IPS-18a (cell line): ENCODE results near the gene MAP4K4.

Source experiments
- H3K27ac ChIP-seq: one replicate; pipeline ENCODE4 v1.5.1; 2013; ENCODE audit warnings: low read length
- H3K27me3 ChIP-seq: one replicate; pipeline ENCODE4 v1.6.1; 2013; ENCODE audit warnings: mild to moderate bottlenecking, low read length; ENCODE audit not compliant: control insufficient read depth, insufficient read depth
- H3K36me3 ChIP-seq: one replicate; pipeline ENCODE4 v1.6.1; 2013; ENCODE audit warnings: low read depth, low read length; ENCODE audit not compliant: control insufficient read depth
- H3K4me1 ChIP-seq: one replicate; pipeline ENCODE4 v1.6.1; 2013; ENCODE audit warnings: low read depth, low read length; ENCODE audit not compliant: control insufficient read depth
- H3K4me3 ChIP-seq: one replicate; pipeline ENCODE4 v1.5.1; 2013; ENCODE audit warnings: low read length
- H3K9ac ChIP-seq: one replicate; pipeline ENCODE4 v1.6.1; 2013; ENCODE audit warnings: mild to moderate bottlenecking, low read length, moderate library complexity
- H3K9me3 ChIP-seq: one replicate; pipeline ENCODE4 v1.6.1; 2013; ENCODE audit warnings: low read depth, low read length; ENCODE audit not compliant: control insufficient read depth

MAP4K4 gene

DNA sequence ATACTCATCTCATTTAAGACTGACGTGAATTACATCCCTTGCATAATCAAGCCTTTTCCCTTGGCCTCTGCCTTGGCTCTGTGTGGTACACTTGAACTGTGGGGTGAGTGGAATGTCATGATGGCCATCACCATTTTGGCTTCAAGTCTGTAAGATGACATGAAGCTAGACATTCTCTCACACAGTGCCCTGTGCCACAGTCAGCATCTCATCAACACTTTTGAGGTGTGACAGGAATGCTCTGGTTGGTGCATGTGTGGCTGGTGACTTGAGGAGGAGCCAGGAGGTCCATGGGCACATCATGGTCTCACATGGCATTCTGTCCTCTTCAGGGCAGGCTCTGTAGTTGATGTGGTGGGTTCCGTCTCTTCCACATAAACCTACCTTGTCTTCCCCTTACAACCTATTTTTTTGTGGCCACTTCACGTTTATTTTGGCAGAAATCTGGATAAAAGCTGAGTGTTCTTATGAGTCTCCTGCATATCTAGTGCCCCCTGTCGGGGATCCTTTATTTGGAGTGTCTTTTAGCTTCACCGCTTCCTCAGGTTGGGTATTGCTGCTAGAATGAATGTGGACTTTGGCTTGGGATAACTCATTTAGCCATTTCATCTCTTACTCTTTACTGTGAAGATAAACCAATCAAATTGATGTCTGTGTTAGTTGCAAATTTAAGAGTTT is 28.1 kb downstream of the MAP4K4 start:
- Histone ChIP-seq H3K27ac (no peak overlapping the region), H3K9me3 (no peaks in the 10 kb centered on the region), H3K27me3 (no peaks in the 10 kb centered on the region), H3K4me3 (no peak overlapping the region), H3K36me3 (no peaks in the 10 kb centered on the region), H3K4me1 (peaks cover 8% of the 10 kb centered on the region), H3K9ac (no peak overlapping the region)

DNA sequence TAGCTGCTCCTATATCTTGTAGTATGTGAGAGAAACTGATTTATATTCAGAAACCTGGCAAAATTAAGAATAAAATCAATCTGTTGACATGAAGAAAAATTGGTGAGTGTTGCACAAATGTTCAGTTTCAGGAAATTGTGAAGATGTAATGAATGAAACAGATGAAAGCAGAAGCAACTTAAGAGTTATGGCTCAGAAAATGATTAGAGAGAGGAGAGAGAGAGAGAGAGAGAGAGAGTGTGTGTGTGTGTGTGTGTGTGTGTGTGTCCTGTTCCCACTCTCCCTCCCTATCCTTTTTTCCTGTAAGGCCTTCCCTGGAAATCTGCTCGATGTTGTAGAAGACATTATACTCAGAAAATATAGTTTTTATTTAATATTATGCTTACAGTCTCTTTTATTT is 31.4 kb downstream of the MAP4K4 start:
- Histone ChIP-seq H3K4me3 (no peak overlapping the region), H3K9me3 (no peaks in the 10 kb centered on the region), H3K27me3 (no peaks in the 10 kb centered on the region), H3K36me3 (no peaks in the 10 kb centered on the region), H3K4me1 (peaks cover 16% of the 10 kb centered on the region), H3K27ac (no peak overlapping the region), H3K9ac (no peak overlapping the region)

DNA sequence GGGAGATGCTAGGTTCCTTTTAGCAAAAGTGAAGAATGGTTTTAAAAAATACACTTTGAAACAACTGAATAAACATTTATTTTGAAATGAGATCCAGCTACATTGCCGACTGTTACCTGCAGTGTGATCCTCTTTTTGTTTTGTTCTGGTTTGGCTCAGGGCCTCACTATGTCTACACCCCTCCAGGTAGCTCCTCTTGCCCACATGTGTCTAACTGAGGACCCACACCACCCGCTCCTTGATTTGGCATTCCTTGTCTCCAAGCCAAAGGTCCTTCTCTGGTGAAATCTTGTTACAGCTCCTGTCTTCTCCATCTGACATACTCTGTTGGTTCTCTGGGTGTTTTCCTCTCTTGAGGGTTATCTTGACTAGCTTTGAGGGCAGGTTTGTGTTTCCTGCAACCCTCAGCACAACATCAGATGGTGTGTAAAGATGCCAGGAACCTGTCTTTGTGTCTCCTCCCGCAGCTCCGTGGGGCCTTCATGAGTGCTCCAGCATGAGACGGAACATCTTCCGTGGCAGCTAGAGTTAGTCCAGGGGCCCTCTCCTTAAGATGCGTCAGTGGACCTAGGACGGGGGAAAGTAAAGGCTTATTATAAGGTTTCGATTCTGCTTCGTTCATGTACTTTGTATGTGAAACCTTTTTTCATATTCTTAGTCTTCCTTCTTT is 32.1 kb downstream of the MAP4K4 start:
- Histone ChIP-seq H3K36me3 (no peaks in the 10 kb centered on the region), H3K9me3 (no peaks in the 10 kb centered on the region), H3K4me3 (no peak overlapping the region), H3K9ac (no peak overlapping the region), H3K27me3 (no peaks in the 10 kb centered on the region), H3K4me1 (peaks cover 21% of the 10 kb centered on the region), H3K27ac (no peak overlapping the region)

DNA sequence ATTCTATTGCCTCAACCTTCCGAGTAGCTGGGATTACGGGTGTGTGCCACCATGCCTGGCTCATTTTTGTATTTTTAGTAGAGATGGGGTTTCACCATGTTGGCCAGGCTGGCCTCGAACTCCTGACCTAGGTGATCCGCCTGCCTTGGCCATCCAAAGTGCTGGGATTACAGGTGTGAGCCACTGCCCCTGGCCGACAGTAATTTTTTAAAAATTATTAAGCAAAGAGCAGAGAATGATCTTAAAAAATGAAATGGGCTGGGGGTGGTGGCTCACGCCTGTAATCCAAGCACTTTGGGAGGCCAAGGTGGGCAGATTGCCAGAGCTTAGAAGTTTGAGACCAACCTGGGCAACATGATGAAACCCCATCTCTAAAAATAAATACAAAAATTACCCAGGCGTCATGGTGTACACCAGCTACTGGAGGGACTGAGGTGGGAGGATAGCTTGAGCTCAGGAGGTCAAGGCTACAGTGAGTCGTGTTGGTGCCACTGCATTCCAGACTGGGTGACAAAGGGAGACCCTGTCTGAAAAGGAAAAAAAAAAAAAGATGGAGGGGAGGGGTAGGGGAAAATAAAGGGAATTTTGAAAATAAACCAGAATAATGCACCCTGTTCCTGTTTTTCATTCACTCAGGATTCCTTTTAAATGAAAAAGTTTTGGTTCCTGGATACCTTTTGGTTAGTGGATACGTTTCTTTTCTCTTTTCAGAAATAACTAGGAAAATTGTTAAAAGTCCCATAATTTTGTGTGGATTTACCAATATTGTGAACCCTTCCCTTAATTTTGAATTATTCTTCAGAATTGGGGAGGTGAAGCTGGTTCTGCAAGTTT is 33.9 kb downstream of the MAP4K4 start:
- Histone ChIP-seq H3K4me1 (peaks cover 23% of the 10 kb centered on the region), H3K9ac (no peak overlapping the region), H3K4me3 (no peak overlapping the region), H3K27ac (no peak overlapping the region), H3K9me3 (no peaks in the 10 kb centered on the region), H3K27me3 (no peaks in the 10 kb centered on the region), H3K36me3 (no peaks in the 10 kb centered on the region)

DNA sequence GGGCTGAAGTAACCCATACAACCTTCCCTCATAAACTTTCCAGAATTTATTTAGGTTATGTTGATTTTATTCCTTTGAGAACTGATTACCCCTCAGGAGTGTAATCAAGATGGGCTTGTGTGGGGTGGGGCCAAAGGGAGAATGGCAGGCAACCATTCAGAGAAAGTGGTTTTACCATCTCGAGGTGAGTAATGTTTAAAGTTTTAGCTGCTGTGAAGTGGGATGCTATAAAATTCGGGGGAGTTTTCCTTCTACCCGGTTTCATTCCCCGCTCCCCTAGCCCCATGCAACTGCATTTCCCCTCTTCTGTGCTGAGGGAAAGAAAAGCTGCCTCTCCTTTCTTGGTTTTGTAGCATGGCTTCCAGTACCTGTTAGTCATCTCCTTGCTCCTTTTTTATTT is 34.7 kb downstream of the MAP4K4 start:
- H3K9me3 ChIP-seq = no peaks in the 10 kb centered on the region
- no peak overlapping the region for H3K9ac ChIP-seq
- H3K4me3 ChIP-seq = no peak overlapping the region
- H3K4me1 ChIP-seq = peaks cover 23% of the 10 kb centered on the region
- no peaks in the 10 kb centered on the region for H3K36me3 ChIP-seq
- H3K27ac ChIP-seq = no peak overlapping the region
- no peaks in the 10 kb centered on the region for H3K27me3 ChIP-seq

DNA sequence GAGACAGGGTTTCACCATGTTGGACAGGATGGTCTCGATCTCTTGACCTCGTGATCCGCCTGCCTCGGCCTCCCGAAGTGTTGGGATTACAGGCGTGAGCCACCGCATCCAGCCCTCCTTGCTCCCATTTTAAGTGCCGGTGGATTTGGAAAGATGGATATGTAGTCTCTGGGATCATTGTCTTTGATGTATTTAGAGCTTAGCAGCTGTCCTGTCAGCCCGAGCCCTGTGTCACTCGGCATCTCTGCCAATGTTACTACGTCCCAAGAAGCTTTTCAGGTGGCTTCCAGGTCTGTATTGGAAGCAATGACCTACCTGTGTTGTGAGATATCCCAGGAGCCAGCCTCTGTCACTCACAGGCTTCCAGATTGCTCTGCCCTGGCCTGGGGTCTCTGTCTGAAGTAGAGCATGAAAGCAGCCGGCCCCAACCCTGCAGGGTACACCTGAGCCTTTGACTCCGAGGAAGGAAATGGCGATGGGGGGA is 35.3 kb downstream of the MAP4K4 start:
- no peak overlapping the region for H3K9ac ChIP-seq
- H3K4me1 ChIP-seq = peaks cover 23% of the 10 kb centered on the region
- no peaks in the 10 kb centered on the region for H3K27me3 ChIP-seq
- H3K9me3 ChIP-seq = no peaks in the 10 kb centered on the region
- no peak overlapping the region for H3K27ac ChIP-seq
- no peaks in the 10 kb centered on the region for H3K36me3 ChIP-seq
- no peak overlapping the region for H3K4me3 ChIP-seq

DNA sequence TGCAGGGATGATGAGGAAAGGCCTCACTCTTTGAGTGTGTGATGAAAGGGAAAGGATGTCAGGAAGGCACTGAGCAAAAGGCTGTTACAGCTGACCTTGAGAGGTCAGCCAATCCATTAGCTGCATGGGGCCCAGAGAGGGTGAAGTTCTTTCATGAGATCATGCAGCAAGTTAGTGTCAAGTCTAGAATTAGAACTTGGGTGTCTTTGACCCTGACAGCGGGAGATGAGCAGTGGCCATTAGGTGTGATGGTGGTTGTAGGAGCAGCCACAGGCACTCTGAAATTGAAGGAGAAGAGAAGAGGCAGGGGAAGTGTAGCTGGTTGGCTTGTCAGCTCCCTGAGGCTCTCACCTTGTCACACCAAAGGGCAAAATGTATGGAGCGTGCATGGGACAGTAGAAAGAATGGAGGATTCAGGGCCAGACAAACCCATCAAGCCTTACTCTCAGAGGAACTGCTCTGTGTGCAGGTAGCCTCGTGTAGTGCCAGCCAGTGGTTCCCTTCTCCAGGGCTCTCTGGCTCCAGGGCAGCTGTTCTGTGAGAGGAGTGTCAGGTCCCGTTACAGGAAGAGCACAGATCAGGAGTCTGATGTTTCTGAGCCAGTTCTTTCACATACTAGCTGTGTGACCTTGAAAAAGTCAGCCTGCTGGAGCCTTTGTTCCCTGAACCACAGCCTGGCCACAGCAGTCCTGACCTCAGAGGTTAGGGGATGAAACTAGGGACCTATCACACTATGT is 35.9 kb downstream of the MAP4K4 start:
- no peak overlapping the region for H3K9ac ChIP-seq

DNA sequence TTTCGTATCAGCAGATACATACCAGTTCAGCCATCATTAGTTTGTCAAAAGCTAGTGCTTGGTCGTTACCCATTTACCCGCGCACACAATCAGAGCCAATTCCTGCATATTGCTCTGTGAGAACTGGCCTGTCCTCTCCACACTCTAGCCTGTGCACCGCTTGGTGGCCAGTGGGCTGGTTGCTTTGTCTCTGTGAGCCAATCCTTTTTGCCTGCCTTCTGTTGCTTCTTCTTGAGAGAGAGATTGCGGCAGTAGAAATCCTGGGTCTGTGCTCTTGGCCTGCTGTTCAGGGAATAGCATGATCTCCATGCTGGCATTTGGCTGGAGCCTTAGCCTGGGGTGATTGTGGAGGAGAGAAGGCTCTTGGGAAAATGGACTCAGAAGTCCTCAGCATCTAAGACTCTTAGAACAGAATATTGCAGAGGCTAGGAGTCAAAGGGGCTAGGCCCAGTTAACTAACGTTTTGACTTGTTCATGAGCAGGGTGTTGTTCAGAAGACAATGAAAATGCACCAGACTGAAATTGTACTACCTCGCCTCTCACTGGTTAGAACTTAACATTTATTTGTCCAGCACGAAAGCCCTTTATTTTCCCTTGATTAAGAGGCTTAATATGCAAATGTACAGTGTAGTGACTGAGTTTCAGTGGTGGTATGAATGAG is 37.1 kb downstream of the MAP4K4 start:
- Histone ChIP-seq H3K36me3 (no peaks in the 10 kb centered on the region), H3K27ac (no peak overlapping the region), H3K9ac (no peak overlapping the region), H3K4me1 (peaks cover 23% of the 10 kb centered on the region), H3K9me3 (no peaks in the 10 kb centered on the region), H3K4me3 (no peak overlapping the region), H3K27me3 (no peaks in the 10 kb centered on the region)

More for the DNA sequence above, 35.9 kb downstream of the MAP4K4 start:
- Histone ChIP-seq H3K4me1 (peaks cover 23% of the 10 kb centered on the region), H3K27me3 (no peaks in the 10 kb centered on the region), H3K9me3 (no peaks in the 10 kb centered on the region), H3K36me3 (no peaks in the 10 kb centered on the region), H3K4me3 (no peak overlapping the region), H3K27ac (no peak overlapping the region)

DNA sequence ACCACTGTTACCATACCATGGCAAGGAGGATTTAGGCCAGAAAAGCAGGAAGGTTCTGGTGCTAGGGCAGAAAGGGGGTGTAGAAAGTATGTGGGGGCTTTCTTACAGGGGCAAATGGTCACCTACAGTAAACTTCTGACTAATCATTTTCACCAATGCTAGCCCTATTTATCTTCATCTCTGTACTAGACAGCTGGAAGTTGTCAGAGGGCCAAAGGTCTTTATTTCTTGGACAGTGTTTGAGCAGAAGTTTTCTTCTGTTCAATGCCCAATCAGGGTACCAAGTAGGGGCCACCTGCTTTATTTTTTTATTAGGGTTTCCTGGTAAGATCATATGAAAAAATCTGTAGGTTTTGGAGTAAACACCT is 37.6 kb downstream of the MAP4K4 start:
- H3K27me3 ChIP-seq = no peaks in the 10 kb centered on the region
- H3K27ac ChIP-seq = no peak overlapping the region
- no peaks in the 10 kb centered on the region for H3K36me3 ChIP-seq
- no peaks in the 10 kb centered on the region for H3K9me3 ChIP-seq
- no peak overlapping the region for H3K9ac ChIP-seq
- H3K4me3 ChIP-seq = no peak overlapping the region
- peaks cover 23% of the 10 kb centered on the region for H3K4me1 ChIP-seq

DNA sequence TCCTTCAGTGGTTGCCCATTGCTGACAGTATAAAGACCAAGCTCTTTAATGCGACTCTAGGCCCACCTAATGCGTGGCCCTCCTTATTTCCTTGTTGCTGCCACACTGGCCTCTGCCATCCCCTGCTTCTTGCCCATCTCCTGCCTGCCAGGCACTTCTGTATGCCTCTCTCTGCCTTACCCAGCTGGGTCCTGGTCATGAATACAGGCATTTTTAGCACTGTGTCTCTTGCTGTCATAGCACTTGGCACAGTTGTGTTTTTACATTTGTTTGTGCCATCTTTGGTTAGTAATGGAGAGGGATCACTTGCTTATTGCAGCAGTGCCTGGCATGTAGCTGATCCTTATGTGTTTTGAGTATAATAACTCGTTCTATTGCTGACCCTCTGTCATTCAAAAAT is 38.7 kb downstream of the MAP4K4 start:
- Histone ChIP-seq H3K27me3 (no peaks in the 10 kb centered on the region), H3K9me3 (no peaks in the 10 kb centered on the region), H3K4me1 (peaks cover 27% of the 10 kb centered on the region), H3K4me3 (no peak overlapping the region), H3K9ac (no peak overlapping the region), H3K36me3 (no peaks in the 10 kb centered on the region), H3K27ac (no peak overlapping the region)

DNA sequence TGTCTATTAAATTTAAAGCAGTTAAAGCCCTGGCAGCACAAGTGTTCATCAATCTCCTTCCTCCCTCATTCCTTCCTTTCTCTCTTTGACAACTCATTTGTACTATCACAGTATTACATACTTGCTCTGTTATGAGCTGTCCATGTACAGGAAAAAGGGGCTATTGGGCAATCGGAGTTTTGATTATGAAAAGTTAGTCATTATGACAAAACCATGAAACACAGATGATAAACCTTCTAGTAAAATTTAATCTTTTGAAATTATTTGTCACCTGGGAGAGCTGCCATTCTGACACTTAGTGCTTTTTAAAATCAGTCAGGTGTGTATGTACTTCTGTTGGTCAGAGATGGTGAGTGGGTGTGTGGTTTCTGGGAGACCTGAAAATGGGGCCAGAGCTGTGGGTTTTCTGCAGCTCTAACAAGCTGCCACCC is 39.4 kb downstream of the MAP4K4 start:
- Histone ChIP-seq H3K4me1 (peaks cover 33% of the 10 kb centered on the region), H3K27me3 (no peaks in the 10 kb centered on the region), H3K36me3 (no peaks in the 10 kb centered on the region), H3K27ac (no peak overlapping the region), H3K4me3 (no peak overlapping the region), H3K9ac (no peak overlapping the region), H3K9me3 (no peaks in the 10 kb centered on the region)
